SU-DHL-6 (cell line): ENCODE measurements around the gene ARHGAP22.

Experiments used
- EZH2phosphoT487 ChIP-seq: fragments of 200-600 bp; sonication (generic), shearing (Covaris generic); conservative IDR thresholded peaks from 2 replicates; pipeline ENCODE4 v1.6.1; 2018; ENCODE audit warnings: mild to moderate bottlenecking, antibody characterized with exemption, low read length, moderate library complexity, mixed read lengths
- TF ChIP-seq, protein P1 (sequence below): fragments of 200-600 bp; sonication (generic); IDR thresholded peaks from one replicate; pipeline ENCODE4 v1.5.1; 2017; ENCODE audit warnings: antibody characterized with exemption, mild to moderate bottlenecking, low read length, moderate library complexity; ENCODE audit not compliant: insufficient read depth, poor library complexity, severe bottlenecking

GRCh38 chr10:48444861-48445841 lies 159.7 kb downstream of the ARHGAP22 start:
- TF ChIP-seq, protein P1, sequence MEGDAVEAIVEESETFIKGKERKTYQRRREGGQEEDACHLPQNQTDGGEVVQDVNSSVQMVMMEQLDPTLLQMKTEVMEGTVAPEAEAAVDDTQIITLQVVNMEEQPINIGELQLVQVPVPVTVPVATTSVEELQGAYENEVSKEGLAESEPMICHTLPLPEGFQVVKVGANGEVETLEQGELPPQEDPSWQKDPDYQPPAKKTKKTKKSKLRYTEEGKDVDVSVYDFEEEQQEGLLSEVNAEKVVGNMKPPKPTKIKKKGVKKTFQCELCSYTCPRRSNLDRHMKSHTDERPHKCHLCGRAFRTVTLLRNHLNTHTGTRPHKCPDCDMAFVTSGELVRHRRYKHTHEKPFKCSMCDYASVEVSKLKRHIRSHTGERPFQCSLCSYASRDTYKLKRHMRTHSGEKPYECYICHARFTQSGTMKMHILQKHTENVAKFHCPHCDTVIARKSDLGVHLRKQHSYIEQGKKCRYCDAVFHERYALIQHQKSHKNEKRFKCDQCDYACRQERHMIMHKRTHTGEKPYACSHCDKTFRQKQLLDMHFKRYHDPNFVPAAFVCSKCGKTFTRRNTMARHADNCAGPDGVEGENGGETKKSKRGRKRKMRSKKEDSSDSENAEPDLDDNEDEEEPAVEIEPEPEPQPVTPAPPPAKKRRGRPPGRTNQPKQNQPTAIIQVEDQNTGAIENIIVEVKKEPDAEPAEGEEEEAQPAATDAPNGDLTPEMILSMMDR = no peak
- TF ChIP-seq EZH2phosphoT487 = no peak
